NCI-H1105 (cell line): ENCODE measurements around the gene GIPC2.
"Not testable (repeated sequence)": the region's sequence is repeated elsewhere in the genome, so short reads cannot be mapped to it uniquely, and the experiment has no call there.

Source experiments
- DNase-seq: peaks from one replicate; lab custom pipeline; 2025; lab: John Stamatoyannopoulos, UW

GIPC2 gene

GRCh38 chr1:78095593-78095992 lies 49.8 kb downstream of the GIPC2 start:
- DNase-seq, result no peak

- no peak for DNase-seq
Measured at GRCh38 chr1:78096017-78096416, 50.3 kb downstream of the GIPC2 start.

GRCh38 chr1:78096976-78097375 lies 51.2 kb downstream of the GIPC2 start:
- no peak for DNase-seq

DNA sequence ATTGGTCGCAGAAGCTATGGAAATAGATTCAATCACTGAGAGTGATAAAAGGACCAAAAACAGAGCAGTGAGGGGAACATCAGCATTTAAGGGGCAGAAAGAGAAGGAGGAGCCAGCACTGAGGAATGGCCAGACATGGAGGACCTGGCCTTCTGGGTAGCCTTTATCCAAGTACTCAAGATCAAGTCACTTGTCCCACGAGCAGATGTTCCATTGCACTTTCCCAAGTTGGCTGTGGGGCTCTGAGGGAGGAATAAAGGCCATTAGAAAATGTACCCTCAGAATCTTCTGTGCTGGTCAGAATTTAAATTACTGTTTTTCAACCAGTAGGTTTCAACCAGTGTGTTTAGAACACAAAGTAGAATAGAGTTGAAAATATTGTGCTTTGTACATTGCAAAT lies 55.3 kb downstream of the GIPC2 start:
- no peak for DNase-seq

- DNase-seq, result no peak
Measured at GRCh38 chr1:78101514-78101913, 55.7 kb downstream of the GIPC2 start.

- no peak for DNase-seq
Measured at GRCh38 chr1:78102082-78102481, 56.3 kb downstream of the GIPC2 start.

GRCh38 chr1:78102916-78103315 lies 57.1 kb downstream of the GIPC2 start:
- DNase-seq, result no peak

GRCh38 chr1:78104322-78104721 lies 58.6 kb downstream of the GIPC2 start:
- DNase-seq, result no peak

GRCh38 chr1:78109659-78110058 lies 63.9 kb downstream of the GIPC2 start:
- not testable (repeated sequence) for DNase-seq

- DNase-seq, result no peak
Measured at GRCh38 chr1:78113156-78113916, 67.6 kb downstream of the GIPC2 start.

GRCh38 chr1:78114034-78114956 lies 68.5 kb downstream of the GIPC2 start:
- peak; percentile 74 for DNase-seq

DNA sequence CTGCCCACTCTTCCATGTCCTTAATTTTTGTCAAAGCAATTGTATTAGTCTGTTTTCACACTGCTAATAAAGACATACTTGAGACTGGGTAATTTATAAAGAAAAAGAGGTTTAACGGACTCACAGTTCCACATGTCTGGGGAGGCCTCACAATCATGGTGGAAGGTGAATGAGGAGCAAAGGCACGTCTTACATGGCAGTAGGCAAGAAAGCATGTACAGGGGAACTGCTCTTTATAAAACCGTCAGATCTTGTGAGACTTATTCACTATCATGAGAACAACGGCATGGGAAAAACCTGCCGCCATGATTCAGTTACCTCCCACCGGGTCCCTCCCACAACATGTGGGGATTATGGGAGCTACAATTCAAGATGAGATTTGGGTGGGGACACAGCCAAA lies 74.7 kb downstream of the GIPC2 start:
- DNase-seq, result not testable (repeated sequence)

DNA sequence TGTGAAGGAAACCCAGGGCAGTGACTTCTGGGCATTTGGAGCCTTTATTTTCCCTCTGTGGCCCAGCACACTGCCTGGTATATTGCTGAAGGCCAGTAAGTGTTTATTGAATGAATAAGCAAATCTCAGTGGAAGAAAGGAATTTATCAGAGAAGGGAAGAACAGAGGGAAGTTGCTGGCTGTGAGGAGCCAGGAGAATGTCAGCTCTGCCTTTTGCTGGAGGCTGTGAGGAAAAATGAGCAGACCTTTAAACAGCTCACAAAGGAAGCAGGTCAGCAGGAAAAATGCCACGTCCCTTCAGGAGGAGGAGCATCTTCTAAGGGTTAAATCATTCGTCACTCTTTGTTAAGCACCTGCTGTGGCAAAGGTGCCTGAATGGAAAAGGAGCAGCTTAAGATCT lies 75.9 kb downstream of the GIPC2 start:
- no peak for DNase-seq

DNA sequence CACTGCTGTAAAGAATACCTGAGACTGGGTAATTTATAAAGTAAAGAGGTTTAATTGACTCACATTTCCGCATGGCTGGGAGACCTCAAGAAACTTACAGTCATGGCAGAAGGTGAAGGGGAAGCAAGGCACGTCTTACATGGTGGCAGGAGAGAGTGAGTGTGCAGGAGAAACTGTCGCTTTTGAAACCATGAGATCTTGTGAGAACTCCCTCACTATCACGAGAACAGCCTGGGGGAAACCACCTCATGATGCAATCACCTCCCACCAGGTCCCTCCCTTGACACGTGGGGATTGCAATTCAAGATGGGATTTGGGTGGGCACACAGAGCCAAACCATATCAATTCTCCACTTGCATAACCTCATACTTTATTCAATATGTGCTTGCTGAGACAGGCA lies 76.6 kb downstream of the GIPC2 start:
- no peak for DNase-seq

DNA sequence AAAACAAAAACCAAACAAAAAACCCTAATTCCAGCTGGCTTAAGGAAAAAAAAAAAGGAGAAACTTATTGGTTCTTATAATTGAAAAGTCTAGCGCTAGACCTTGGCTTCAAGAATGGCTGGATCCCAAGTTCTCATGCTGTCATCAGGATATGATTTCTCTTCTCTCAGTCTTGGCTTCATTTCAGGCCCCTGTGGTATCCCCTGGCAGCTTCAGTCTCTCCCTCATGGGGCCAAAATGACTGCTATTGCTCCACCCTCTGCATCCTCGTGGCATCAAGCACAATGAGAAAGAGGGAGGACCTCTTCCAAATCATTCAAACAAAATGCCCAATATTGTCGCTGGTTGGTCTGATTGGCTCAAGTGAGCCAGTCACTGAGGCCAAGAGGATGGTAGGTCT lies 80.7 kb downstream of the GIPC2 start:
- DNase-seq, result no peak

- DNase-seq, result no peak
Measured at GRCh38 chr1:78132174-78132947, 86.6 kb downstream of the GIPC2 start.

GRCh38 chr1:78132948-78133322 lies 87.2 kb downstream of the GIPC2 start:
- no peak for DNase-seq

- DNase-seq, result no peak
Measured at GRCh38 chr1:78136680-78137079, 90.9 kb downstream of the GIPC2 start.

DNA sequence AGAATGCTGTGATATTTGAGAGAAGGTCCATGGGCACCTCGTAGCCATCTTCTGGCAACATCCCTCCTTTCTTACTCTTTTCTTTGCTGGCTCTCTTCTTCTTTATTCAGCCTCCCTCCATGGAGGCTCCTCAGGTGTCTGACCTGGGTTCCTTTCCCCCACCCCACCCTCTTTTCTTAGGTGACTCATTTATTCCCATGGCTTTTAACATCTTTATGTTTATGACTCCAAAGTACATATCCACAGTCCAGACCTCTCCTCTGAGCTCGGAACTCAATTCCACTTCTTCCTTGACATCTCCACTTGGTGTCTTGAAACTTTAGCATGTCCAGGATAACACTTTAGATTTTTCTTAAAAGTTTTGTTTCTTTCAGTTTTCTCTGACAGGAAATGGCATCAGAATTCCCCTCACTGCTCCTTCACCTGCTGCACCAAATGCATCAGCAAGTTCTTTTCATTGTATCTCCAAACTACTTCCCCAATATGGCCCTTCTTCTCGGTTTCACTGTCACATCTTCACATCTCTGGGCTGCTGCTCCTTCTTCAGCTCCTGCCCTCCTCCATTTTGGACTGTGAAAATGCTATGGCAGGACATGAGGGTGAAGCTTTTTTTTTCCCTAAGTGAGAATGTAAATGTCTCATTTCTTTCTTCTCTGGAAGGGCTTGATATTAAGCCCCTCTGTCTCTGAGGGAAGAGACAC lies 95.9 kb downstream of the GIPC2 start:
- no peak for DNase-seq

DNA sequence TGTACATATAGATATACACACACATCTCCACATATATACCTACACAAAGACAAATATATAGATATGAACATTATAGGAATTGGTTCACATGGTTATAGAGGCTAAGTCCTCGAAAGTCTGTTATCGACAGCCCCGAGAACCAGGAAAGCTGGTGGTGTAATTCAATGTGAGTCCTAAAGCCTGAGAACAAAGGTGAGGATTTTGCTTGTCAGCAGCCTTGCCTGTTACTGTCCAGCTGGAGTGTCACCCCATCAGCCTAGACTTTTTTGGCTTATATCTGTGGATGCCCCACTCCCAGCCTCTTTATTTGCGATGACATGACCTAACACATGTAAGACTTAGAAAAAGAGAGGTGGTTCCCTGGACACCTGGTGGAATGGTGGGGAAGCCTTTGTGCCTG lies 97.0 kb downstream of the GIPC2 start:
- DNase-seq, result no peak

DNA sequence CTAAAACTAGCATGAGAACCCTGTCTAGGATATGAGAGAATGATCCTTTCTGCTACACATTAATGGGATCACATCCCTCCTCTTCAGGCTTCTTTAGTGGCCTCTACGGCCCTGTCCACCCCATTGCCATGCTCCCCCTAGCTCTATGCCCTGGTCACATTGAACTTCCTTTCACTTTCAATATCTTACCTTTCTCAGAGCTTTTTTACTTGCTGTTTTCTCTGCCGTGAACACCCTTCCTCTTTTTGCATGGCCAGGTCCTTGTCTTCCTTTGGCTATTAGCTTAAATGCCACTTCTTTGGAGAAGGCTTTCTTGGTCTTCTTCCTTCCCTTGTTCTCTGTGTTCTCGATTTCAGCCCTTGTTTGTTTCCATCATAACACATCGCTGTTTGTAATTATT lies 97.4 kb downstream of the GIPC2 start:
- no peak for DNase-seq

DNA sequence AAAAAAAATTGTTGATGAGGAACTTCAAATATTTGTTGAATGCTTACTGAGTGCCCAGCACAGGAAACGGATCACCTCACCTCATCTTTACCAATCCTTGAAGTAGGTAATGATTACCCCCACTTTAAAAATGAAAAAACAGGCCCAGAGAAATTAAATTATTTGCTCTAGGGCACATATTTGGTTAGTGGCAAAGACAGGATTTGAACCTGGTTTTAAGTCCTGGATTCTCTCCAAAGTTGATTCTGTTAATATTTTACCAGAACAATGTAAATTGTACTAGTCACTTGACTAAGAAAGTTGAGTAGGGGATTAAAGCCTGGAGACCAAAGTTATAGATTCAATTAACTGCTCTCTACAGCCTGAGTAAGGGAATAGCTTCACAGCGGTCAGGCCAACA lies 97.9 kb downstream of the GIPC2 start:
- DNase-seq, result no peak
